Hepatocyte (in vitro differentiated cells): Measurements from ENCODE around the gene ARMC8.

ENCODE experiments used
- EZH2 ChIP-seq: fragments of 200-600 bp; sonication (generic); IDR thresholded peaks from 2 replicates; pipeline ENCODE4 v1.6.1; 2016; ENCODE audit warnings: antibody characterized with exemption, mild to moderate bottlenecking, borderline replicate concordance
- EZH2phosphoT487 ChIP-seq: fragments of 200-600 bp; sonication (generic); IDR thresholded peaks from one replicate; pipeline ENCODE4 v1.6.1; 2018; ENCODE audit warnings: antibody characterized with exemption, mild to moderate bottlenecking, low read depth, moderate library complexity; ENCODE audit not compliant: unreplicated experiment, severe bottlenecking
- TF ChIP-seq, protein P1 (sequence below): fragments of 200-600 bp; sonication (generic); IDR thresholded peaks from 2 replicates; pipeline ENCODE4 v1.5.1; 2016; ENCODE audit warnings: antibody characterized with exemption, mild to moderate bottlenecking; ENCODE audit not compliant: poor library complexity

DNA sequence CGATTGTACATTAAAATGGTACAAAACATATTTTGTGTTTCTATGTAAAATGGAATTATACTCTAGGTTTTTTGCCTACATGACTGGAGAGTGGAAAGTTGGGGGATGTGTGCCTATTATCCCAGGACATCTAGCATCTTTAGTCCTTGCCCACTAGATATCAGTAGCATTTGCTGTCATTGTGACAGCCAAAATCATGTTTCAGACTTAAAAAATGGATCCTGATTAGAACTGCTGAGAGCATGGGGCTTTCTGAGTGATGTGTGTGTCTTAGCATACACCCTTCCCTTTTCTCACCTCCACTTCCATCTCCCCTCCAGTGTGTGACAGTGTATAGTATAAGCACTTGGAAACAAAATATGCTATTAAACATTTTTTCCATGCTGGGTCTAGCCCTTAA is 13.3 kb downstream of the ARMC8 start:
- TF ChIP-seq, protein P1, sequence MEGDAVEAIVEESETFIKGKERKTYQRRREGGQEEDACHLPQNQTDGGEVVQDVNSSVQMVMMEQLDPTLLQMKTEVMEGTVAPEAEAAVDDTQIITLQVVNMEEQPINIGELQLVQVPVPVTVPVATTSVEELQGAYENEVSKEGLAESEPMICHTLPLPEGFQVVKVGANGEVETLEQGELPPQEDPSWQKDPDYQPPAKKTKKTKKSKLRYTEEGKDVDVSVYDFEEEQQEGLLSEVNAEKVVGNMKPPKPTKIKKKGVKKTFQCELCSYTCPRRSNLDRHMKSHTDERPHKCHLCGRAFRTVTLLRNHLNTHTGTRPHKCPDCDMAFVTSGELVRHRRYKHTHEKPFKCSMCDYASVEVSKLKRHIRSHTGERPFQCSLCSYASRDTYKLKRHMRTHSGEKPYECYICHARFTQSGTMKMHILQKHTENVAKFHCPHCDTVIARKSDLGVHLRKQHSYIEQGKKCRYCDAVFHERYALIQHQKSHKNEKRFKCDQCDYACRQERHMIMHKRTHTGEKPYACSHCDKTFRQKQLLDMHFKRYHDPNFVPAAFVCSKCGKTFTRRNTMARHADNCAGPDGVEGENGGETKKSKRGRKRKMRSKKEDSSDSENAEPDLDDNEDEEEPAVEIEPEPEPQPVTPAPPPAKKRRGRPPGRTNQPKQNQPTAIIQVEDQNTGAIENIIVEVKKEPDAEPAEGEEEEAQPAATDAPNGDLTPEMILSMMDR, result no peak
- no peak for TF ChIP-seq EZH2phosphoT487
- TF ChIP-seq EZH2, result no peak
